NB4 (cell line): ENCODE measurements around the gene KIRREL3.

ENCODE experiments used
- CTCF ChIP-seq: IDR thresholded peaks from one replicate; pipeline ENCODE4 v1.5.1; 2012; ENCODE audit warnings: low read depth, low read length
- MAX ChIP-seq: IDR thresholded peaks from 2 replicates; pipeline ENCODE4 v1.6.1; 2011; ENCODE audit warnings: low read depth, low read length
- MYC ChIP-seq: IDR thresholded peaks from 2 replicates; pipeline ENCODE4 v1.6.1; 2011; ENCODE audit warnings: low read depth, low read length
- POLR2A ChIP-seq: IDR thresholded peaks from 2 replicates; pipeline ENCODE4 v1.6.1; 2011; ENCODE audit warnings: mild to moderate bottlenecking; ENCODE audit not compliant: insufficient read length; ENCODE audit errors: extremely low read depth

- TF ChIP-seq CTCF (no peak), MAX (no peak), POLR2A (no peak), MYC (no peak)
Measured at GRCh38 chr11:126864934-126865333, 135.6 kb downstream of the KIRREL3 start.
